K562 (cell line): ENCODE measurements around the gene SARS2. TPM values are rescaled to one million over a fixed set of nuclear protein-coding genes. Genes with fewer than 3 reads are reported as not detected.
A peak's percentile ranks its signal among the peaks of the same experiment; 100 is the strongest.

Experiments
- EGR1 ChIP-seq: fragments of 450-650 bp; conservative IDR thresholded peaks from 2 replicates; pipeline ENCODE4 v1.6.1; 2017; ENCODE audit warnings: mild to moderate bottlenecking
- ESRRA ChIP-seq: fragments of 450-650 bp; IDR thresholded peaks from 2 replicates; pipeline ENCODE4 v1.6.1; 2014; ENCODE audit warnings: low read depth, mild to moderate bottlenecking, moderate library complexity, borderline replicate concordance
- EWSR1 ChIP-seq: fragments of 450-650 bp; IDR thresholded peaks from 2 replicates; pipeline ENCODE4 v1.6.1; 2018; ENCODE audit warnings: borderline replicate concordance, mild to moderate bottlenecking, low read depth, moderate library complexity; ENCODE audit not compliant: partially characterized antibody
- HDAC1 ChIP-seq, 2 experiments: fragments of 450-650 bp; IDR thresholded peaks; 2 replicates each; pipeline ENCODE4 v1.6.1; 2016 to 2017; ENCODE audit warnings: inconsistent platforms in 1 of 2, mild to moderate bottlenecking in 1 of 2, moderate library complexity in 1 of 2
- HOMEZ ChIP-seq: fragments of 250-450 bp; sonication (Bioruptor Pico); IDR thresholded peaks from 2 replicates; pipeline ENCODE4 v1.4.0; 2020; ENCODE audit warnings: mild to moderate bottlenecking, moderate library complexity
- MAFG ChIP-seq: fragments of 450-650 bp; conservative IDR thresholded peaks from 2 replicates; pipeline ENCODE4 v1.6.1; 2016; ENCODE audit warnings: missing genetic modification characterization, missing compliant biosample characterization
- MAX ChIP-seq: sonication (generic); formaldehyde crosslinking; IDR thresholded peaks from 2 replicates; pipeline ENCODE4 v1.9.0; 2022; ENCODE audit warnings: mild to moderate bottlenecking, missing genetic modification reagents
- MEIS2 ChIP-seq: fragments of 450-650 bp; IDR thresholded peaks from 2 replicates; pipeline ENCODE4 v1.6.1; 2014; ENCODE audit warnings: mild to moderate bottlenecking; ENCODE audit not compliant: partially characterized antibody
- NBN ChIP-seq: fragments of 450-650 bp; IDR thresholded peaks from 2 replicates; pipeline ENCODE4 v1.6.1; 2016; ENCODE audit warnings: low read depth, mild to moderate bottlenecking
- NR1H2 ChIP-seq: sonication (generic); formaldehyde crosslinking; IDR thresholded peaks from 2 replicates; pipeline ENCODE4 v1.4.0; 2020; ENCODE audit warnings: mild to moderate bottlenecking, missing genetic modification reagents
- NR3C1 ChIP-seq: sonication (generic); formaldehyde crosslinking; IDR thresholded peaks from 2 replicates; pipeline ENCODE4 v1.8.1; 2022; ENCODE audit warnings: missing genetic modification reagents
- RNF219 ChIP-seq: fragments of 250-450 bp; sonication (Bioruptor Pico); IDR thresholded peaks from 2 replicates; pipeline ENCODE4 v1.5.0; 2022; ENCODE audit warnings: mild to moderate bottlenecking
- SMAD3 ChIP-seq: fragments of 450-650 bp; formaldehyde crosslinking; conservative IDR thresholded peaks from 2 replicates; pipeline ENCODE4 v1.4.0; 2020; ENCODE audit warnings: mild to moderate bottlenecking
- SUPT5H ChIP-seq: fragments of 450-650 bp; IDR thresholded peaks from 2 replicates; pipeline ENCODE4 v1.6.1; 2016
- TEAD1 ChIP-seq, 2 experiments: fragments of 450-650 bp in 1 of 2; sonication (generic) in 1 of 2; formaldehyde crosslinking; IDR thresholded peaks; 2 replicates each; pipeline versions ENCODE4 v1.4.0 to v1.8.0; 2020 to 2022; ENCODE audit warnings: mild to moderate bottlenecking in 2 of 2, missing genetic modification reagents in 1 of 2
- TEAD2 ChIP-seq: fragments of 450-650 bp; IDR thresholded peaks from 2 replicates; pipeline ENCODE4 v1.6.1; 2016; ENCODE audit warnings: missing genetic modification characterization, control low read depth, missing compliant biosample characterization
- TFAP4 ChIP-seq: sonication (generic); formaldehyde crosslinking; IDR thresholded peaks from 2 replicates; pipeline ENCODE4 v1.8.0; 2022; ENCODE audit warnings: missing genetic modification reagents, mild to moderate bottlenecking, moderate library complexity, borderline replicate concordance
- VEZF1 ChIP-seq: fragments of 200-800 bp; sonication (Bioruptor generic); IDR thresholded peaks from 2 replicates; pipeline ENCODE4 v1.6.1; 2017; ENCODE audit warnings: missing genetic modification characterization, missing compliant biosample characterization
- ZBTB1 ChIP-seq: sonication (generic); formaldehyde crosslinking; IDR thresholded peaks from 2 replicates; pipeline ENCODE4 v1.8.1; 2023; ENCODE audit warnings: missing genetic modification reagents, low read depth, mild to moderate bottlenecking, borderline replicate concordance
- ZKSCAN1 ChIP-seq: fragments of 150-350 bp; IDR thresholded peaks from 2 replicates; pipeline ENCODE4 v1.6.1; 2016; ENCODE audit warnings: low read depth, low read length
- ZNF165 ChIP-seq: fragments of 250-450 bp; sonication (Bioruptor Pico); IDR thresholded peaks from 2 replicates; pipeline ENCODE4 v1.4.0; 2020; ENCODE audit warnings: borderline replicate concordance
- polyA plus RNA-seq, 8 experiments: library from polyadenylated mRNA; depleted of rRNA in 4 of 8; stranded (reverse) in 5 of 8; unstranded in 3 of 8; fragments of >200 nt; fragmentation: Nextera tagmentation in 2 of 8; fragmentation: Illumina TruSeq in 1 of 8; extraction: Ambion mirVana in 2 of 8; extraction: Trizol in 1 of 8; gene quantifications; 2 replicates each; pipeline versions ENCODE4 v1.2.1 to v1.2.3, GENCODE V29; 2011 to 2014; ENCODE audit warnings: inconsistent platforms in 1 of 8, missing spikeins in 1 of 8
- total RNA-seq, 7 experiments: library from RNA; depleted of rRNA in 6 of 7; stranded (reverse); fragments of >200 nt in 6 of 7; fragmentation: Illumina TruSeq in 2 of 7; extraction: Trizol in 2 of 7; gene quantifications; 2 replicates each; pipeline versions ENCODE4 v1.2.1 to v1.2.3, GENCODE V29; 2011 to 2021; ENCODE audit warnings: low replicate concordance in 1 of 7

SARS2 gene
- total and polyA plus RNA-seq, 9 of the 15 experiments (the other 6 are each of a cell fraction or from before 2014, with no cell fraction given), result 3.1 to 59.1 (median 31.7) TPM

- no peak for TF ChIP-seq RNF219 (CRISPR knock-in tag)
- peak; percentile 47; the same call in 1 of the 2 replicates for TF ChIP-seq EGR1
- TF ChIP-seq VEZF1, result peak; percentile 90
- no peak for TF ChIP-seq ZKSCAN1
- peak; percentile 17; the same call in 1 of the 2 replicates for TF ChIP-seq ZBTB1 (CRISPR knock-in tag)
- TF ChIP-seq TEAD2, result no peak
- no peak for TF ChIP-seq NR1H2 (CRISPR knock-in tag)
- TF ChIP-seq SUPT5H, result peak; percentile 45; the same call in 1 of the 2 replicates
- no peak for TF ChIP-seq ZNF165
- no peak for TF ChIP-seq MEIS2
- TF ChIP-seq TEAD1 (CRISPR knock-in tag; IDR thresholded peaks at IDR 0.05), result no peak
- no peak for TF ChIP-seq ESRRA
- TF ChIP-seq NR3C1 (CRISPR knock-in tag), result 0 out of 2 replicates have a peak, but pooled peaks have one; percentile 48
- no peak for TF ChIP-seq NBN
- no peak for TF ChIP-seq EWSR1
- TF ChIP-seq HOMEZ (CRISPR knock-in tag), result no peak
- TF ChIP-seq HDAC1 (IDR thresholded peaks at IDR 0.05), result peak in 1 of 2 experiments; percentile 92; a peak in 2 of 4 replicates
- peak; percentile 90 for TF ChIP-seq MAX
- TF ChIP-seq MAFG (tag), result no peak
- TF ChIP-seq TFAP4, result peak; percentile 86
- no peak for TF ChIP-seq SMAD3
Observed at GRCh38 chr19:38975214-38975860, 44.8 kb upstream of the SARS2 start, which contains the start of gene FBXO17 (continued).
